ENCODE measurements around the gene PPP2R5C.
"Not testable (repeated sequence)": the region's sequence is repeated elsewhere in the genome, so short reads cannot be mapped to it uniquely, and the experiment has no call there.

The PPP2R5C gene

GRCh38 chr14:101781240-101782061, 19.9 kb downstream of the PPP2R5C start:
- peak; percentile 22 for DNase-seq (ENCODE audit: low read depth, low spot score)

DNA sequence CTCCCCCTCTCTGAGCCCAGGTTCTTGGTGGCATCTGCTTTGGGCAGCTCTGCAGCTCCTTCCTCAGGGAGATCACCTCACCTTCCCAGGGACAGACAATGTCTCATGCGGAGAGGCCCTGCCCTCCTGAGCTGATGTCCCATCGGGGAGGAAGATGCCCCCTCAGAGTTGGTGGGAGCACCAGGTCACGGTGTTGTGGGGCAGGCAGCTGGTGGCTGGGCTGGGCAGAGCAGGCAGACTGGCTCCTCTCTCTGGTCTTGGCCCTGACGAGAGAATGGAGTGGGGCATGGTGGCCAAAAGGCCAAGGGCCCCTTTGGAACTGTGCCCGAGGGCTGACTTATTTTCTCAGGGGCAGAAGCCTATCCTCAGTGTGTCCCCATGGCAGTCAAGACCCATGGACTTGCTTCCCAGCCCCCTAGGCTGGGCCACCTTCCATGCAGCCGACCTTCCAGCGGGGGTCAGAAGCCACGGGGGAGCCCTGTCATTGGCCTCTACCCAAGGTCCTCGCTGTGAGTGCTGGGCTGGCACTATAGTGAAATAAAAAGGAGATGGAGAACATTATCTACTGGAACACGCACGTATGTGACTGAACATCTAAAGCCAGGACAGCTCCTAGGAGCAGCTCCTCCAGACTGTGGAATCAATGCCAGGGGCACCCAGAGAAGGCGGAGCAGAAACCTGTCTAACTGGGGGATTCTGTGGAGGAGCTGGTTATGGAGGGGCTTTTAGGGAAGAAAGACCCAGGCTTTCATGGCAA, 21.9 kb downstream of the PPP2R5C start:
- no peak for DNase-seq (ENCODE audit: low read depth, low spot score)

GRCh38 chr14:101784631-101785030, 23.1 kb downstream of the PPP2R5C start:
- DNase-seq (ENCODE audit: low read depth, low spot score): no peak

- DNase-seq (ENCODE audit: low read depth, low spot score): no peak
Measured at GRCh38 chr14:101788016-101788635, 26.6 kb downstream of the PPP2R5C start.

- no peak for DNase-seq (ENCODE audit: low read depth, low spot score)
Measured at GRCh38 chr14:101789222-101789621, 27.7 kb downstream of the PPP2R5C start.

- DNase-seq (ENCODE audit: low read depth, low spot score): no peak
Measured at GRCh38 chr14:101790232-101790631, 28.7 kb downstream of the PPP2R5C start.

GRCh38 chr14:101791919-101792572, 30.5 kb downstream of the PPP2R5C start:
- DNase-seq (ENCODE audit: low read depth, low spot score): no peak

DNA sequence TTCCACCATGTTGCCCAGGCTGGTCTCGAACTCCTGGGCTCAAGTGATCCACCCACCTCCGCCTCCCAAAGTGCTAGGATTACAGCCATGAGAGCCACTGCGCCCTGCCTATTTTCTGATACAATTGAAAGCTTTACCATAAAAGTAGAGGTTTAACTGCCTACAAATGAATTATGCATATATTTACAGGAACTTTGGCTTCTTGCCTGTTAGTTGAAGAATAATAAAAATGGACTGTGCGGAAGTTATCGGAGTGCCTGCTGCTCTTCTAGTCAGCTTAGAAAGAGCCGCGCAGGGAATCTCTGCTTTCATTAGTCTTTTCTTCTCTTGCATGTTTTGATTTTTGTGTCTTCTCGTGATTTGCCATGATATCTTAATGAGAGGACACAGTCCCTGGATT, 34.5 kb downstream of the PPP2R5C start:
- no peak for DNase-seq (ENCODE audit: low read depth, low spot score)

- DNase-seq (ENCODE audit: low read depth, low spot score): no peak
Measured at GRCh38 chr14:101796479-101796878, 35.0 kb downstream of the PPP2R5C start.

GRCh38 chr14:101797856-101798255, 36.3 kb downstream of the PPP2R5C start:
- no peak for DNase-seq (ENCODE audit: low read depth, low spot score)

DNA sequence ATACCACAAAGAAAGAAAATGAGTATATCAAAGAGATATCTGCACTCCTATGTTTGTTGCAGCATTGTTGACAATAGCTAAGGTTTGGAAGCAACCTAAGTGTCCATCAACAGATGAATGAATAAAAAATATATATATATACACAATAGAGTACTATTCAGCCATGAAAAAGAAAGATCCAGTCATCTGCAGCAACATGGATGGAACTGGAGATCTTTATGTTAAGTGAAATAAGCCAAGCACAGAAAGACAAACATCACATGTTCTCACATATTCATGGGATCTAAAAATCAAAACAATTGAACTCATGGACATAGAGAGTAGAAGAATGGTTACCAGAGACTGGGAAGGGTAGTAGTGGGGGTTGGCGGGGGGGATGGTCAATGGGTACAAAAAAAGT, 42.9 kb downstream of the PPP2R5C start:
- DNase-seq (ENCODE audit: low read depth, low spot score): not testable (repeated sequence)

DNA sequence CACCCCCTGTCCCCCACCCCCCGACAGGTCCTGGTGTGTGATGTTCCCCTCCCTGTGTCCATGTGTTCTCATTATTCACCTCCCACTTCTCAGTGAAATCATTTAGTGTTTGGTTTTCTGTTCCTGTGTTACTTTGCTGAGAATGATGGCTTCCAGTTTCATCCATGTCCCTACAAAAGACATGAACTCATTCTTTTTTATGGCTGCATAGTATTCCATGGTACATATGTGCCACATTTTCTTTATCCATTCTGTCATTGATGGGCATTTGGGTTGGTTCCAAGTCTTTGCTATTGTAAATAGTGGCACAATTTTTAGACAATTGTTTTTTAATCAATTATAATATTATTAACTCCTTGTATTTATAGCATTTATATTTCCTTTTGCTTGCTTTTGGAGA, 44.7 kb downstream of the PPP2R5C start:
- not testable (repeated sequence) for DNase-seq (ENCODE audit: low read depth, low spot score)

- DNase-seq (ENCODE audit: low read depth, low spot score): peak; percentile 84
Measured at GRCh38 chr14:101808020-101808641, 46.6 kb downstream of the PPP2R5C start.

DNA sequence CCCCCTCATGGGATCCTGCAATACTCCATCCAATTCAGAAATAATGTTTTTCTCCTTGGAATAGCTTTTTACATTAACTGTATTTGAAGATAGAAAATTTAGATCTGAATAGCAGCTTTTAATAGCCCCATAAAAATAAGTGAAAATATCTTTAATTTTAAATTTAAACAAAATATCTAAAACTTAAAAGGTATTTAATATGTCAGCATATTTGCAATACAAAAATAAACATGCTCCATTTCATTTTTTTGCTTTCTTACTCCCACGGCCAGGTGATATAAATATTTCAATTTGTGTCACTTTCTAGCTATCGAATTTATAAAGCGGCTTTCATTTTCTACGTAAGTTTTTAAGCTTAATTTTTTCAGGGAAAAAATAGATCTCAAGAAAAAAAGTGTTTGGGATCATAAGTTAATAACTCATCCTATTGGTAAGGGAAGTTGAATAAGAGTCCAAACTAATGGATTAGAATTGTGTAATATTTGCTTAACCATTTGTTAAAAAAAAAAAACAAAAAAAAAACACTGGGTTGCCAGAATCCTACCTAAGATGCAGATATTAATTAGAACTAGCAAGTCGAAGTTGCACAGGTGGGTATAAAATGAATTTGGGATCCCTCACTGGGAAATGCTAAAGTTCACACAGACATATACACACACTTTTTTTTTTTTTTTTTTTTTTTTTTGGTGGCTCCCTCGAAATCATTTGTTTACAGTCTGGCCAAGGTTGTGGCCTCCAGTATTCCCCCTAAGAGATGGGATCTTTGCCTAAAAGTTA, 47.6 kb downstream of the PPP2R5C start:
- no peak for DNase-seq (ENCODE audit: low read depth, low spot score)

DNA sequence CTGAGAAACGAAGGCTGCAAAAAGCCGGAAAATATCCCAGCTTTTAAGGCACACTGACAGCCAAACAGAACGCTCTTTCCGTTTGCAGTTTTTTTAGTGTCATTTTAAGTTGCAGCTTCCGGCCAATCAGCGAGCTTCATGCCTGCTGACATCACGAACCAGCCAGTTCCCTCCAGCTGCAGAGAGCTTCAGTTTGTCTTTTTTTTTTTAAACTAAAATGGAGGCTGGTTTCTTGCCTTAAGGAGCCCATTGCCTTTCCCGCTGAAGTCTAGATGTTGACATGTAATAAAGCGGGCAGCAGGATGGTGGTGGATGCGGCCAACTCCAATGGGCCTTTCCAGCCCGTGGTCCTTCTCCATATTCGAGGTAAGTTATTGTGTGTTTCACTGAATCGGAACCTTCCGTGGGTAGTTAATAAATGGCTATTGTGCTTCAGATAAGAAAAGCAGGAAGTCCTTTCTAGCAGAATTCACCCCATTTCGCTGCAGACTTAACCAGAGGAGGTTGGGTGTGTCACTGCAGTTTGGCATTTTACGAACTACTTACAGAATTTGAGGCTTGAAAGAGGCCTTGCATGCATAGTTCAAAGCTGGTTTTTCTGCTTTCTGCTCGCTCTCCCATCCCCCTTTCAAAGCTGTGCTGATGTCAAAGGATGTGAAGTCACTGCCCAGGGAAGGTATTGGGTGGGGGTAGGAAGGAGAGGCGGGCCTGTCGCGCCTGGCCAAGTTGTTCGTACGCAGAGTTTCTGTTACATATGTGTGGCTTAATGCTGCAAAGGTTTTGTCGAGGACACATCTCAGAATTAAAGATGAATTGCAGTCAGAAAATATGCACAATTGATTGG, 48.4 kb downstream of the PPP2R5C start:
- DNase-seq (ENCODE audit: low read depth, low spot score): peak; percentile 94

- DNase-seq (ENCODE audit: low read depth, low spot score): no peak
Measured at GRCh38 chr14:101810897-101811621, 49.5 kb downstream of the PPP2R5C start.

DNA sequence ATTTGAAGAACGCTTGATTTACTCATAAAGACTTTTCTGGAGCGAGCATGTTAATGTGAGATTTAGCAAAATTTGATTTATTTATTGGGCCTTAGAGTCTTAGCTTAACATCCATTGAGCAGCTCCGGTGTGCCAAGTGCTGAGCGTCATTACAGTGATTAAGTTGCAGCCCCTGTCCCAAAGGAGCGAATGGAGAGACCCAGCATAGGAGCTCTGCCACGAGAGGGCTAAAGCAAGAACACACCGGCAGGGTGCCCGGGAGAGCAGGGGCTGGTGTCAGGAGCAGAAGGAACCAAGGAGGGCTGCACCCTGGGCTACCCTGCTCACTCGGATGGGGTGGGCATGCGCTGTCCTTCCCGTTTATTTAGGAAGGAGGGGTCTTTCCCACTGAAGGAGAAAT, 50.6 kb downstream of the PPP2R5C start:
- DNase-seq (ENCODE audit: low read depth, low spot score): peak; percentile 25

DNA sequence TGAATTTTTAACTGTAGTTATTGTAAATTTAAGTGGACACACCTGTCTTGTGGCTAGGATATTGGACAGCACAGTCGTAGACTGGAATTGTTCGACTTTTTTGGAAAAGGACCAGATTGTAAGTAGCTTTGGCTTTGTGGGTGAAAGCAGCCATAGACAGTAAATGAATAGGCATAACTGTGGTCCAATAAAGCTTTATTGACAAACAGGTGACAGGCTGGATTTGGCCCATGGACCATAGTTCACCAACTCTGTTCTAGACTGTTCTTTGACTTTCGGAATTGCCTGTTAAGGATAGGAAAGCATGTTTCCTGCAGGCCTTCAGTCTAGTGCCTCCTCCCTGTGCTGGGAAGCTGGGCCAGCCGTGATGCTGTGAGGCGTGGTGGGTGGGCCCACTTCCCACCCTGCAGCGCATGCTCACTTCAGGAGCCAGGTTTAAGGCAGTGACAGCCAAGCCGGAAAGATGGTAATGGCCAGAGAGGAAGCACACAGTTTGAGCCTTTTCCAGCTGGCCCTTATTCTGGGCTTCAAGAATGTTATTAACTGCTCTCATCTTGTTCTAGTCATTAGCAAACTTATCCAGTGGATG, 51.8 kb downstream of the PPP2R5C start:
- DNase-seq (ENCODE audit: low read depth, low spot score): no peak

DNA sequence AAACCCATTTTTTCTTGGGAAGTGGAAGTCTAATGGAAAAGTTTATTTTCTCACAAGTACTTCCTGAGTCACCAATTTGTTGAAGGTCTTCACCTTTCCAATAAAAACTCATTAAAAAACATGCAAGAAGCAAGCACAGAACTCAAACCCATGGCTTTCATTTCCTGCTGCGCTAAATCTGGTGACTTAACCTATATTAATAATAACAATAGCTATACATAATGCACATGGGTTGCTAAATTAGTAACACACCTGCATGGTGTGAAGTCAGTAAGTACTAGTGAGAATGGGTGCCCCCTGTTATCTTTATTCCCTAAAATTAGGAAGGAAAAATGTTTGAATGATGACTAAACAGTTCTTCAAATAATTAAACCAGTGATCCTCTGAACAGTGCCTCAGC, 52.3 kb downstream of the PPP2R5C start:
- no peak for DNase-seq (ENCODE audit: low read depth, low spot score)

Data from ELF-1 (cell line).